HCT116 (cell line): Measurements from ENCODE around the gene AKAP12. TPM values are rescaled to one million over a fixed set of nuclear protein-coding genes. Genes with fewer than 3 reads are reported as not detected.

ENCODE experiments used
- ATAC-seq: fragments of 200-7000 bp; cut with Tn5 transposase; 2 replicates; pipeline ENCODE4 v1.9.1; 2020; ENCODE audit warnings: mild to moderate bottlenecking, moderate library complexity
- BruUV-seq: library from RNA; stranded (reverse); fragments of 400-500 nt; replicated peaks from 2 replicates; lab custom pipeline; 2021; lab: Mats Ljungman, UMichigan
- CTCF ChIA-PET: fragments of 300-600 bp; sonication (Branson Sonifier 250); formaldehyde crosslinking; loops from one replicate; lab custom pipeline; 2021; ENCODE audit warnings: antibody characterized with exemption; lab: Charles Lee
- POLR2A ChIA-PET: fragments of 300-600, 350-600 bp; sonication (Branson Sonifier 250); formaldehyde crosslinking; loops from one replicate; lab custom pipeline; 2021; ENCODE audit warnings: antibody characterized with exemption; lab: Charles Lee
- RAD21 ChIA-PET, 2 experiments: fragments of 300-600 bp; sonication (Branson Sonifier 250); formaldehyde crosslinking; loops; one replicate each; lab custom pipeline; 2023; ENCODE audit warnings: low total read pairs in 2 of 2; ENCODE audit not compliant: uncharacterized antibody in 2 of 2, unreplicated experiment in 2 of 2, low non-redundant PET in 1 of 2; lab: Charles Lee
- DNase-seq: peaks from one replicate; pipeline ENCODE4 v3.0.0-alpha.2; 2010; ENCODE audit warnings: low read depth, low spot score
- H2AFZ ChIP-seq: fragments of 200-600 bp; shearing (Covaris generic), sonication (generic); 2 replicates; pipeline ENCODE4 v1.6.1; 2017; ENCODE audit warnings: low read depth, mixed run types, mixed read lengths, antibody characterized with exemption, low read length; ENCODE audit not compliant: poor library complexity, severe bottlenecking
- H3K27ac ChIP-seq: 2 replicates; pipeline ENCODE4 v1.5.1; 2012; ENCODE audit warnings: low read depth, low read length
- H3K27me3 ChIP-seq: fragments of 200-600 bp; sonication (generic); 2 replicates; pipeline ENCODE4 v1.6.1; 2016; ENCODE audit warnings: mixed run types, low read length, mixed read lengths; ENCODE audit not compliant: insufficient read depth
- H3K36me3 ChIP-seq, 2 experiments: fragments of 200-500 bp in 1 of 2; fragments of 200-600 bp in 1 of 2; sonication (Bioruptor generic) in 1 of 2; sonication (generic) in 1 of 2; 2 replicates each; pipeline versions ENCODE4 v1.5.1 to v1.6.1; 2014 to 2016; ENCODE audit warnings: low read length in 2 of 2, inconsistent platforms in 1 of 2, mixed read lengths in 1 of 2, mixed run types in 1 of 2; ENCODE audit not compliant: insufficient read depth in 2 of 2, control insufficient read depth in 1 of 2
- H3K4me1 ChIP-seq, 2 experiments: fragments of 200-600 bp in 1 of 2; sonication (generic) in 1 of 2; 2 replicates each; pipeline versions ENCODE4 v1.5.1 to v1.6.1; 2012 to 2017; ENCODE audit warnings: low read length in 2 of 2, inconsistent platforms in 1 of 2, mild to moderate bottlenecking in 1 of 2, mixed read lengths in 1 of 2, mixed run types in 1 of 2, moderate library complexity in 1 of 2; ENCODE audit not compliant: insufficient read depth in 2 of 2, control insufficient read depth in 1 of 2
- H3K4me2 ChIP-seq: fragments of 200-600 bp; sonication (generic); 2 replicates; pipeline ENCODE4 v1.6.1; 2017; ENCODE audit warnings: mixed run types, low read length, mixed read lengths
- H3K4me3 ChIP-seq, 2 experiments: fragments of 200-600 bp in 1 of 2; sonication (generic) in 1 of 2; replicated peaks in 1 of 2; 2 replicates each; pipeline ENCODE4 v1.5.1; 2011 to 2016; ENCODE audit warnings: low read length in 2 of 2, control low read depth in 1 of 2, low read depth in 1 of 2, mild to moderate bottlenecking in 1 of 2, mixed read lengths in 1 of 2, mixed run types in 1 of 2
- H3K79me2 ChIP-seq: fragments of 200-600 bp; sonication (generic); 2 replicates; pipeline ENCODE4 v1.6.1; 2017; ENCODE audit warnings: mild to moderate bottlenecking, mixed run types, low read length, moderate library complexity, mixed read lengths; ENCODE audit not compliant: insufficient read depth
- H3K9ac ChIP-seq: fragments of 200-600 bp; sonication (generic); 2 replicates; pipeline ENCODE4 v1.6.1; 2016; ENCODE audit warnings: low read length, mixed read lengths
- H3K9me2 ChIP-seq: fragments of 200-600 bp; sonication (generic), shearing (Covaris generic); 2 replicates; pipeline ENCODE4 v1.6.1; 2017; ENCODE audit warnings: mixed run types, mild to moderate bottlenecking, moderate library complexity; ENCODE audit not compliant: insufficient read depth
- H3K9me3 ChIP-seq, 2 experiments: fragments of 200-500 bp in 1 of 2; fragments of 200-600 bp in 1 of 2; sonication (Bioruptor generic) in 1 of 2; sonication (generic) in 1 of 2; 2 replicates each; pipeline ENCODE4 v1.6.1; 2014 to 2017; ENCODE audit warnings: low read length in 2 of 2, mixed read lengths in 2 of 2, inconsistent platforms in 1 of 2, low read depth in 1 of 2, mild to moderate bottlenecking in 1 of 2, mixed run types in 1 of 2, moderate library complexity in 1 of 2; ENCODE audit not compliant: control insufficient read depth in 1 of 2, insufficient read depth in 1 of 2
- H4K20me1 ChIP-seq: fragments of 200-600 bp; sonication (generic), shearing (Covaris generic); 2 replicates; pipeline ENCODE4 v1.6.1; 2017; ENCODE audit warnings: mixed run types, mild to moderate bottlenecking, moderate library complexity; ENCODE audit not compliant: insufficient read depth
- ATF3 ChIP-seq: IDR thresholded peaks from 2 replicates; pipeline ENCODE4 v1.6.1; 2012
- CEBPB ChIP-seq: IDR thresholded peaks from 2 replicates; pipeline ENCODE4 v1.6.1; 2012; ENCODE audit warnings: low read depth
- ELF1 ChIP-seq: IDR thresholded peaks from 2 replicates; pipeline ENCODE4 v1.6.1; 2012; ENCODE audit warnings: low read depth, borderline replicate concordance
- EZH2 ChIP-seq: fragments of 200-600 bp; sonication (generic); IDR thresholded peaks from 2 replicates; pipeline ENCODE4 v1.6.1; 2017; ENCODE audit warnings: antibody characterized with exemption, mixed run types
- EZH2phosphoT487 ChIP-seq: fragments of 200-600 bp; IDR thresholded peaks from 2 replicates; pipeline ENCODE4 v1.6.1; 2018; ENCODE audit warnings: antibody characterized with exemption, borderline replicate concordance
- FOSL1 ChIP-seq: IDR thresholded peaks from 2 replicates; pipeline ENCODE4 v1.6.1; 2012; ENCODE audit warnings: low read depth
- JUND ChIP-seq: IDR thresholded peaks from 2 replicates; pipeline ENCODE4 v1.6.1; 2012
- MAX ChIP-seq: IDR thresholded peaks from 2 replicates; pipeline ENCODE4 v1.6.1; 2012
- POLR2AphosphoS5 ChIP-seq: IDR thresholded peaks from 2 replicates; pipeline ENCODE4 v1.6.1; 2011; ENCODE audit warnings: mild to moderate bottlenecking, low read depth, low read length, moderate library complexity
- RAD21 ChIP-seq: IDR thresholded peaks from 2 replicates; pipeline ENCODE4 v1.6.1; 2012; ENCODE audit warnings: low read depth, mild to moderate bottlenecking
- REST ChIP-seq: IDR thresholded peaks from 2 replicates; pipeline ENCODE4 v1.6.1; 2012; ENCODE audit warnings: low read depth
- SIN3A ChIP-seq: IDR thresholded peaks from 2 replicates; pipeline ENCODE4 v1.6.1; 2012; ENCODE audit warnings: low read depth
- SRF ChIP-seq: IDR thresholded peaks from 2 replicates; pipeline ENCODE4 v1.6.1; 2012; ENCODE audit warnings: low read depth
- ZFX ChIP-seq: fragments of 450-650 bp; IDR thresholded peaks from 2 replicates; pipeline ENCODE4 v1.6.1; 2017
- ZNF274 ChIP-seq: fragments of 200-500 bp; sonication (Bioruptor generic); IDR thresholded peaks from 2 replicates; pipeline ENCODE4 v1.6.1; 2014; ENCODE audit warnings: mild to moderate bottlenecking, low read depth, low read length, inconsistent platforms
- intact Hi-C: fragments of 100-400 bp; cut with micrococcal nuclease; formaldehyde crosslinking; loops from 2 replicates; pipeline ENCODE4 v1.10.0; 2022
- total RNA-seq: library from RNA; stranded (reverse); gene quantifications from one replicate; pipeline ENCODE4 v1.2.1, GENCODE V29; 2021; ENCODE audit not compliant: unreplicated experiment

AKAP12 gene
- total RNA-seq, 1 experiment from 2014 or later = 1,220 TPM

GRCh38 chr6:151284548-151285017 is 44.8 kb downstream of the AKAP12 start:
- POLR2A ChIA-PET = no interaction called here

More at GRCh38 chr6:151284548-151285017, 44.8 kb downstream of the AKAP12 start:
- no peaks in the 10 kb centered on the region for H3K27me3 ChIP-seq
- peak overlapping the region; percentile 15 for H3K4me2 ChIP-seq
- ChIA-PET CTCF (no interaction called here), RAD21 (no interaction called here)
- no peaks in the 10 kb centered on the region; the same call in 1 of the 2 replicates for H4K20me1 ChIP-seq
- H3K27ac ChIP-seq = no peak overlapping the region
- H3K4me3 ChIP-seq = no peak overlapping the region
- BruUV-seq = no TSS peak
- peaks cover 13 to 62% of the 10 kb centered on the region in 2 experiments for H3K4me1 ChIP-seq
- intact Hi-C loops = no loop called here
- peaks cover 0 to 3% of the 10 kb centered on the region in 2 experiments; a peak in 2 of 4 replicates for H3K36me3 ChIP-seq
- H3K9me2 ChIP-seq = no peaks in the 10 kb centered on the region
- H2AFZ ChIP-seq = no peak overlapping the region
- peaks cover 95% of the 10 kb centered on the region for H3K79me2 ChIP-seq
- H3K9ac ChIP-seq = no peak overlapping the region
- ATAC-seq (no peak), DNase-seq (no peak)
- no peaks in the 10 kb centered on the region for H3K9me3 ChIP-seq
- TF ChIP-seq CEBPB (no peak), MAX (no peak), ELF1 (no peak), SRF (no peak), FOSL1 (no peak), ZFX (no peak), ZNF274 (no peak), JUND (no peak), SIN3A (no peak), POLR2AphosphoS5 (no peak), EZH2phosphoT487 (no peak), REST (no peak), EZH2 (no peak), RAD21 (no peak), ATF3 (no peak)
